ENCODE results near the gene MRPL3. TPM values are rescaled to one million over a fixed set of nuclear protein-coding genes. Genes with fewer than 3 reads are reported as not detected.

MRPL3 gene
- total and polyA plus RNA-seq, 9 donors, result 57.2 to 91.8 (median 70.1) TPM

DNA sequence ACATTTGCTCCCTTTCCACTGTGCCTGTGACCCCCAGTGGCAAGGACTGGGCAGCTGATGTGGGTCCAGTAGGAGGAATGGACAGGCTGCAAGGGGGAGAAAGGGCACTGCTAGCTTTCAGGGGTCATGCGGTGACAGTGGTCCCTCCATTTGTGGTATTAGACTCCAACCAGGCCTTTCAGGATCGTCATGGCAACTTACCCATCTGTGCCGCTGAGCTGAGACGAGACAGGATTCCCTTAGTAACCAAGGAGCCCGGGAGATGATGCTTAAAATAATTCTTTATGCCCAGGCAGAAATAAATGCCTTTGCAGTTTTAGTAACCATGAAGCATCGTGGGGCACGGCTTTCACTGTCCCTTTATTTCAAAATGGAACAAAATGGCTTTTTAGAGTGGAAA is 15.9 kb upstream of the MRPL3 start:
- no peaks in the 10 kb centered on the region for H3K9me3 ChIP-seq
- 78 to 86% (median 79%) methylated on average over 7 of the region's 7 CpGs for WGBS, 3 donors
- H3K27me3 ChIP-seq, result no peaks in the 10 kb centered on the region
- intact Hi-C loops (cut with DNase I), result no loop called here
- no peak overlapping the region for H3K27ac ChIP-seq
- no peaks in the 10 kb centered on the region for H3K36me3 ChIP-seq
- TF ChIP-seq EP300 (IDR thresholded peaks at IDR 0.05) (no peak), POLR2A (IDR thresholded peaks at IDR 0.05) (no peak)
- TF ChIP-seq, protein P1, sequence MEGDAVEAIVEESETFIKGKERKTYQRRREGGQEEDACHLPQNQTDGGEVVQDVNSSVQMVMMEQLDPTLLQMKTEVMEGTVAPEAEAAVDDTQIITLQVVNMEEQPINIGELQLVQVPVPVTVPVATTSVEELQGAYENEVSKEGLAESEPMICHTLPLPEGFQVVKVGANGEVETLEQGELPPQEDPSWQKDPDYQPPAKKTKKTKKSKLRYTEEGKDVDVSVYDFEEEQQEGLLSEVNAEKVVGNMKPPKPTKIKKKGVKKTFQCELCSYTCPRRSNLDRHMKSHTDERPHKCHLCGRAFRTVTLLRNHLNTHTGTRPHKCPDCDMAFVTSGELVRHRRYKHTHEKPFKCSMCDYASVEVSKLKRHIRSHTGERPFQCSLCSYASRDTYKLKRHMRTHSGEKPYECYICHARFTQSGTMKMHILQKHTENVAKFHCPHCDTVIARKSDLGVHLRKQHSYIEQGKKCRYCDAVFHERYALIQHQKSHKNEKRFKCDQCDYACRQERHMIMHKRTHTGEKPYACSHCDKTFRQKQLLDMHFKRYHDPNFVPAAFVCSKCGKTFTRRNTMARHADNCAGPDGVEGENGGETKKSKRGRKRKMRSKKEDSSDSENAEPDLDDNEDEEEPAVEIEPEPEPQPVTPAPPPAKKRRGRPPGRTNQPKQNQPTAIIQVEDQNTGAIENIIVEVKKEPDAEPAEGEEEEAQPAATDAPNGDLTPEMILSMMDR (IDR thresholded peaks at IDR 0.05), result no peak
- H3K4me3 ChIP-seq, result no peak overlapping the region
- DNase-seq, result no peak
- no peaks in the 10 kb centered on the region for H3K4me1 ChIP-seq (ENCODE audit: insufficient read depth)

GRCh38 chr3:131505421-131505820 is 2.6 kb upstream of the MRPL3 start:
- Histone ChIP-seq H3K36me3 (no peaks in the 10 kb centered on the region), H3K27ac (no peak overlapping the region), H3K9me3 (no peaks in the 10 kb centered on the region), H3K4me1 (ENCODE audit: insufficient read depth) (peaks cover 7% of the 10 kb centered on the region), H3K27me3 (no peaks in the 10 kb centered on the region), H3K4me3 (no peak overlapping the region)
- WGBS, 3 donors, result 75 to 80% (median 77%) methylated on average over 4 of the region's 4 CpGs
- no peak for DNase-seq
- TF ChIP-seq POLR2A (IDR thresholded peaks at IDR 0.05) (no peak), EP300 (IDR thresholded peaks at IDR 0.05) (no peak)
- TF ChIP-seq, protein P1 (IDR thresholded peaks at IDR 0.05), result no peak
- intact Hi-C loops (cut with DNase I), result no loop called here

DNA sequence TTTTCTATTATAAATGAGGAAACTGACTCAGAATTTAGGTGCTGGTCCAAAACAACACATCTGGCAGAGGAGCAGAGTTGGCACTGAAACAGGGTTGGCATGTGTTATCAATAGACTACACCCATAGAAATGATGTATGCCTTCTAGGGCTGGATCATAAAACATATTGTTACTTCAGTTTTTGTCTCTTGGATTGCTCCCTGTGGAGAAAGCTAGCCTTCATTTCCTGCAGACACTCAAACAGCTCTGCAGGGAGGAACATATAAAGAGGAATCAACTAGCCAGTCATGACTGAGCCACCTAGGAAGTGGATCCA is 507 bp upstream of the MRPL3 start:
- Histone ChIP-seq H3K36me3 (no peaks in the 10 kb centered on the region), H3K4me3 (peak overlapping the region; percentile 88), H3K4me1 (ENCODE audit: insufficient read depth) (peaks cover 7% of the 10 kb centered on the region), H3K27ac (peak overlapping the region in 1 of 2 donors; percentile 66), H3K27me3 (no peaks in the 10 kb centered on the region), H3K9me3 (no peaks in the 10 kb centered on the region)
- TF ChIP-seq EP300 (IDR thresholded peaks at IDR 0.05) (no peak), POLR2A (IDR thresholded peaks at IDR 0.05) (no peak)
- TF ChIP-seq, protein P1 (IDR thresholded peaks at IDR 0.05), result no peak
- DNase-seq, result no peak
- intact Hi-C loops (cut with DNase I), result no loop called here

DNA sequence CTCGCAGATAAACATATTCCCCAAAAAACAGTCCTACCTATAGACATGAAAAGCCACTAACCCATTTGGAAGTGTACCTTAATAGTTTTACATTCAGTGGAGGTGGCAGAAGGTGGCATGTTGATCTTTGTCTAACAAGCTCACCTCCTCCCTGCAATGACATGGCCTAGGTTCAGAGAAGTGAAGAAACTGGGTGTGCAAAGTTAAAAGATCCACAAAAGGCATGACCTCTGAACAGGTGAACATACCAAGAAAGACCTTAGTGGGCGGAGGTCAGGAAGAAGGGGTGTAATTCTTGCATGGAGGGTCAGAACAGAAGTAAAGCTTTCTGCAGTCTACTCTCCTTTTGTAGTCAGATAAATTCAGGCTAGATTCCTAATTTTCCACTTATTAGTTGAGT is 822 bp downstream of the MRPL3 start:
- DNase-seq, result no peak
- no peak overlapping the region for H3K27ac ChIP-seq
- H3K27me3 ChIP-seq, result no peaks in the 10 kb centered on the region
- H3K4me1 ChIP-seq (ENCODE audit: insufficient read depth), result peaks cover 7% of the 10 kb centered on the region
- H3K9me3 ChIP-seq, result no peaks in the 10 kb centered on the region
- 27 to 34% (median 27%) methylated on average over 2 of the region's 2 CpGs for WGBS, 3 donors
- H3K36me3 ChIP-seq, result no peaks in the 10 kb centered on the region
- peak overlapping the region; percentile 88 for H3K4me3 ChIP-seq
- intact Hi-C loops (cut with DNase I), result no loop called here
- TF ChIP-seq, protein P1 (IDR thresholded peaks at IDR 0.05), result no peak
- no peak for TF ChIP-seq EP300 (IDR thresholded peaks at IDR 0.05)
- TF ChIP-seq POLR2A (IDR thresholded peaks at IDR 0.05), result no peak

GRCh38 chr3:131494706-131495105 is 8.1 kb downstream of the MRPL3 start:
- Histone ChIP-seq H3K4me1 (ENCODE audit: insufficient read depth) (no peaks in the 10 kb centered on the region), H3K9me3 (no peaks in the 10 kb centered on the region), H3K36me3 (no peaks in the 10 kb centered on the region), H3K27ac (no peak overlapping the region), H3K27me3 (no peaks in the 10 kb centered on the region), H3K4me3 (no peak overlapping the region)
- WGBS, 3 donors, result 86 to 93% (median 90%) methylated on average over 1 of the region's 1 CpG
- no peak for DNase-seq
- no peak for TF ChIP-seq POLR2A (IDR thresholded peaks at IDR 0.05)
- TF ChIP-seq, protein P1 (IDR thresholded peaks at IDR 0.05), result no peak
- TF ChIP-seq EP300 (IDR thresholded peaks at IDR 0.05), result no peak
- intact Hi-C loops (cut with DNase I), result no loop called here

All from ovary (tissue), 9 donors.